C4-2B (cell line): ENCODE results near the gene MARCHF2.

Experiments
- CTCF ChIP-seq: fragments of 450-650 bp; conservative IDR thresholded peaks from 2 replicates; pipeline ENCODE4 v1.5.1; 2017; ENCODE audit warnings: mild to moderate bottlenecking
- ZFX ChIP-seq: fragments of 450-650 bp; IDR thresholded peaks from 2 replicates; pipeline ENCODE4 v1.6.1; 2017

- TF ChIP-seq CTCF, result no peak
- TF ChIP-seq ZFX, result no peak
Observed at GRCh38 chr19:8395621-8396082, 17.5 kb upstream of the MARCHF2 start.
